ENCODE results near the gene FKBP1B. TPM values are rescaled to one million over a fixed set of nuclear protein-coding genes. Genes with fewer than 3 reads are reported as not detected.

The FKBP1B gene
- total and polyA plus RNA-seq, 4 donors: 10.5 to 19.0 (median 13.3) TPM

GRCh38 chr2:24021122-24021998 is 28.2 kb upstream of the FKBP1B start:
- Histone ChIP-seq H3K36me3 (ENCODE audit: control insufficient read depth in 4 of 4, insufficient read depth in 4 of 4, low read length in 4 of 4) (peaks cover 0 to 13% (median 5%) of the 10 kb centered on the region in 4 donors), H3K9me3 (ENCODE audit: control insufficient read depth in 4 of 4, insufficient read depth in 3 of 4, low read length in 3 of 4) (no peaks in the 10 kb centered on the region), H3K9ac (ENCODE audit: insufficient read depth in 1 of 2, low read length in 2 of 2) (no peak overlapping the region), H3K4me3 (no peak overlapping the region), H3K27ac (ENCODE audit: low read depth in 1 of 2, low read length in 1 of 2) (no peak overlapping the region), H3K27me3 (ENCODE audit: control insufficient read depth in 3 of 3, insufficient read depth in 3 of 3, low read length in 2 of 3) (no peaks in the 10 kb centered on the region), H3K4me1 (ENCODE audit: control insufficient read depth in 5 of 5, insufficient read depth in 5 of 5, low read length in 5 of 5) (no peaks in the 10 kb centered on the region)
- TF ChIP-seq, protein P1, sequence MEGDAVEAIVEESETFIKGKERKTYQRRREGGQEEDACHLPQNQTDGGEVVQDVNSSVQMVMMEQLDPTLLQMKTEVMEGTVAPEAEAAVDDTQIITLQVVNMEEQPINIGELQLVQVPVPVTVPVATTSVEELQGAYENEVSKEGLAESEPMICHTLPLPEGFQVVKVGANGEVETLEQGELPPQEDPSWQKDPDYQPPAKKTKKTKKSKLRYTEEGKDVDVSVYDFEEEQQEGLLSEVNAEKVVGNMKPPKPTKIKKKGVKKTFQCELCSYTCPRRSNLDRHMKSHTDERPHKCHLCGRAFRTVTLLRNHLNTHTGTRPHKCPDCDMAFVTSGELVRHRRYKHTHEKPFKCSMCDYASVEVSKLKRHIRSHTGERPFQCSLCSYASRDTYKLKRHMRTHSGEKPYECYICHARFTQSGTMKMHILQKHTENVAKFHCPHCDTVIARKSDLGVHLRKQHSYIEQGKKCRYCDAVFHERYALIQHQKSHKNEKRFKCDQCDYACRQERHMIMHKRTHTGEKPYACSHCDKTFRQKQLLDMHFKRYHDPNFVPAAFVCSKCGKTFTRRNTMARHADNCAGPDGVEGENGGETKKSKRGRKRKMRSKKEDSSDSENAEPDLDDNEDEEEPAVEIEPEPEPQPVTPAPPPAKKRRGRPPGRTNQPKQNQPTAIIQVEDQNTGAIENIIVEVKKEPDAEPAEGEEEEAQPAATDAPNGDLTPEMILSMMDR (IDR thresholded peaks at IDR 0.05; ENCODE audit: control extremely low read depth, extremely low read depth): no peak
- ATAC-seq (ENCODE audit: insufficient read depth, low FRiP score) (no peak), DNase-seq (no peak)
- 79 to 87% methylated on average over 19 of the region's 19 CpGs for WGBS, 2 donors

DNA sequence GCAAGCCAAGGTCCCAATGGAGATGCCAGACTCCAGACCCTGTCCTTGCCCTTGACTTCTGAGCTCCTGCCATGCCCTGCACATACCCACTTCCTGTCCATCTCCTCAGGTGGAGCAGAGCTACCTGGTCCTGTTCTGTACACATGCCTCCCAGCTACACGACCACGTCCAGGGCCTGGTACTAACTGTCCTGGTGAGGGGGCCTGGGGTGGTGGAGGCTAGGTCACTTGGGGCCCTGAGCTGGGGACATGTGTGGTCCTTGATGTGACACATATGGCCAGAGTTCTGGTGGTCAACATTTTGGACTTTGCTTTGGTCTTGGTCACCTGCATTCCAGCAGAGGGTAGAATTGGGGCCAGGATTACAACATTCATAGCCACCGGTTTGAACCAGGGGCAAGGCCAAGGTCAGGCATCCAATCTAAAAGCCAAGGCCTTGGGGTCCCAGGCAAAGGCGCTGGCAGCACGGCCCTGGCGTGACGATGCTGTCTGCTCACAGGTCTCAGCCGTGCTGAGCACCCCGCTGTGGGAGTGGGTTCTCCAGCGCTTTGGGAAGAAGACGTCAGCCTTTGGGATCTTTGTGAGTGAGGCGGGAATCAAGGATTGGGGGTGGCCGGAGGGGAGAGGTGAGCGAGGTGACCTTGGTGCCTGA is 27.1 kb upstream of the FKBP1B start:
- H3K4me3 ChIP-seq: no peak overlapping the region
- DNase-seq (no peak), ATAC-seq (ENCODE audit: insufficient read depth, low FRiP score) (no peak)
- H3K9me3 ChIP-seq (ENCODE audit: control insufficient read depth in 4 of 4, insufficient read depth in 3 of 4, low read length in 3 of 4): no peaks in the 10 kb centered on the region
- no peaks in the 10 kb centered on the region for H3K27me3 ChIP-seq (ENCODE audit: control insufficient read depth in 3 of 3, insufficient read depth in 3 of 3, low read length in 2 of 3)
- no peak overlapping the region for H3K27ac ChIP-seq (ENCODE audit: low read depth in 1 of 2, low read length in 1 of 2)
- H3K9ac ChIP-seq (ENCODE audit: insufficient read depth in 1 of 2, low read length in 2 of 2): no peak overlapping the region
- TF ChIP-seq, protein P1 (IDR thresholded peaks at IDR 0.05; ENCODE audit: control extremely low read depth, extremely low read depth): no peak
- H3K36me3 ChIP-seq (ENCODE audit: control insufficient read depth in 4 of 4, insufficient read depth in 4 of 4, low read length in 4 of 4): peaks cover 0 to 15% (median 5%) of the 10 kb centered on the region in 4 donors
- 93 to 97% methylated on average over 14 of the region's 14 CpGs for WGBS, 2 donors
- H3K4me1 ChIP-seq (ENCODE audit: control insufficient read depth in 5 of 5, insufficient read depth in 5 of 5, low read length in 5 of 5): no peaks in the 10 kb centered on the region

DNA sequence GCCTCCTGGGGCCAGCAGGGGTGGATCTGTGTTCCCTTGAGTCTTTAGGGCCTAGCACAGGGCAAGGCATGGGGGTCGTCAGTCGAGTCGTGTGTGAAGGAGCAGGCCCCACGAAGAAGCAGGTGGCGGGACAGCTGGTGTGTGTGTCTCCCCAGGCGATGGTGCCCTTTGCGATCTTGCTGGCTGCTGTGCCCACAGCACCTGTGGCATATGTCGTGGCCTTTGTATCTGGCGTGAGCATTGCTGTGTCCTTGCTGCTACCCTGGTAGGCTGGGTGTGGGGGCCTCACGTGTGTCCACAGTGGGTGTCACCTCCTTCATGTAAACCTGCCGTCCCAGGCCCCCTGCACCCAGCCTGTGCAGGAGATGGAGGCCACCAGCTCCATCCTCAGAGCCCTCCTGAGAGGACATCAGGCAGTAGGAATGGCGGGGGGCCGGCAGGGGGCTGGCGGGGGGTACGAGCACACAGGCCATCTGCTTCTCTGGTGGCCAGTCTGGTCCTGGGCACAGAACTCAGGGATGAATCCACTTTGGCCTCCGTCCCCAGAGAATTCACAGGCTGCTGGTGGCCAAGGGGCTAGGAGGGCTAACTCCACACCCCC is 26.5 kb upstream of the FKBP1B start:
- no peaks in the 10 kb centered on the region for H3K4me1 ChIP-seq (ENCODE audit: control insufficient read depth in 5 of 5, insufficient read depth in 5 of 5, low read length in 5 of 5)
- no peak for ATAC-seq (ENCODE audit: insufficient read depth, low FRiP score)
- H3K9ac ChIP-seq (ENCODE audit: insufficient read depth in 1 of 2, low read length in 2 of 2): no peak overlapping the region
- WGBS, 2 donors: 93 to 94% methylated on average over 16 of the region's 16 CpGs
- TF ChIP-seq, protein P1 (IDR thresholded peaks at IDR 0.05; ENCODE audit: control extremely low read depth, extremely low read depth): no peak
- no peak overlapping the region for H3K27ac ChIP-seq (ENCODE audit: low read depth in 1 of 2, low read length in 1 of 2)
- peaks cover 0 to 15% (median 5%) of the 10 kb centered on the region in 4 donors for H3K36me3 ChIP-seq (ENCODE audit: control insufficient read depth in 4 of 4, insufficient read depth in 4 of 4, low read length in 4 of 4)
- no peaks in the 10 kb centered on the region for H3K9me3 ChIP-seq (ENCODE audit: control insufficient read depth in 4 of 4, insufficient read depth in 3 of 4, low read length in 3 of 4)
- no peak overlapping the region for H3K4me3 ChIP-seq
- DNase-seq: no peak
- no peaks in the 10 kb centered on the region for H3K27me3 ChIP-seq (ENCODE audit: control insufficient read depth in 3 of 3, insufficient read depth in 3 of 3, low read length in 2 of 3)

Data from lung (tissue), 12 donors.